ENCODE data around the gene TMEM106B.
"Not testable (repeated sequence)": the region's sequence is repeated elsewhere in the genome, so short reads cannot be mapped to it uniquely, and the experiment has no call there.

The TMEM106B gene

GRCh38 chr7:12211054-12211710 lies at the start of gene TMEM106B:
Gene TMEM106B (plus strand): TSS chr7:12211294. CDS start chr7:12214811, 3,517 bp downstream.
- DNase-seq: peak; percentile 92 to 95

- DNase-seq: no peak
These were observed 48.5 kb upstream of the TMEM106B start for GRCh38 chr7:12162415-12163113.

GRCh38 chr7:12168065-12168464 lies 43.0 kb upstream of the TMEM106B start:
- not testable (repeated sequence) for DNase-seq

- DNase-seq: not testable (repeated sequence)
These were observed 40.9 kb upstream of the TMEM106B start for GRCh38 chr7:12169981-12170820.

- DNase-seq: no peak
These were observed 37.4 kb upstream of the TMEM106B start for GRCh38 chr7:12173671-12174070.

GRCh38 chr7:12174931-12175330 lies 36.2 kb upstream of the TMEM106B start:
- DNase-seq: no peak

GRCh38 chr7:12178317-12178716 lies 32.8 kb upstream of the TMEM106B start:
- no peak for DNase-seq

GRCh38 chr7:12194426-12194825 lies 16.7 kb upstream of the TMEM106B start:
- no peak for DNase-seq

GRCh38 chr7:12196386-12196785 lies 14.7 kb upstream of the TMEM106B start:
- no peak for DNase-seq

- DNase-seq: no peak
These were observed 11.7 kb upstream of the TMEM106B start for GRCh38 chr7:12199363-12199762.

GRCh38 chr7:12207046-12207445 lies 4.0 kb upstream of the TMEM106B start:
- DNase-seq: no peak

GRCh38 chr7:12209221-12209620 lies 1.9 kb upstream of the TMEM106B start:
- no peak for DNase-seq

GRCh38 chr7:12210179-12211053 lies 678 bp upstream of the TMEM106B start:
- peak in 1 of 2 donors; percentile 27 for DNase-seq

GRCh38 chr7:12211711-12212485 lies 804 bp downstream of the TMEM106B start:
- no peak for DNase-seq

- DNase-seq: no peak
These were observed 6.2 kb downstream of the TMEM106B start for GRCh38 chr7:12217311-12217710.

- no peak for DNase-seq
These were observed 9.4 kb downstream of the TMEM106B start for GRCh38 chr7:12220389-12221046.

GRCh38 chr7:12221414-12221813 lies 10.3 kb downstream of the TMEM106B start:
- DNase-seq: no peak

- no peak for DNase-seq
These were observed 11.9 kb downstream of the TMEM106B start for GRCh38 chr7:12222889-12223579.

GRCh38 chr7:12225017-12225416 lies 13.9 kb downstream of the TMEM106B start:
- DNase-seq: not testable (repeated sequence)

GRCh38 chr7:12226756-12227155 lies 15.7 kb downstream of the TMEM106B start:
- DNase-seq: no peak

- DNase-seq: no peak
These were observed 16.9 kb downstream of the TMEM106B start for GRCh38 chr7:12228024-12228423.

Measured in stimulated activated CD4-positive, alpha-beta T cell treated with anti-CD3 and anti-CD28 coated beads, Interleukin-2, amount 100 ng/mL, for 48 hours (primary cell).